Lung (tissue), 12 donors: ENCODE results near the gene ZDHHC8. TPM values are rescaled to one million over a fixed set of nuclear protein-coding genes. Genes with fewer than 3 reads are reported as not detected.
A peak's percentile ranks its signal among the peaks of the same experiment; 100 is the strongest.

Experiments used
- ATAC-seq: fragments of 200-7000 bp; cut with Tn5 transposase; one replicate; pipeline ENCODE4 v1.9.1; 2020; ENCODE audit warnings: moderate number of reproducible peaks; ENCODE audit not compliant: insufficient read depth, low FRiP score
- DNase-seq, 3 donors: peaks; one replicate each; pipeline ENCODE4 v3.0.0-alpha.2; 2013 to 2017
- H3K27ac ChIP-seq, 2 donors: one replicate each; pipeline ENCODE4 v1.5.1; 2013; ENCODE audit warnings: mild to moderate bottlenecking in 2 of 2, moderate library complexity in 2 of 2, control low read depth in 1 of 2, inconsistent platforms in 1 of 2, low read depth in 1 of 2, low read length in 1 of 2
- H3K27me3 ChIP-seq, 3 donors: one replicate each; pipeline ENCODE4 v1.5.1; 2013; ENCODE audit warnings: low read length in 2 of 3; ENCODE audit not compliant: control insufficient read depth in 3 of 3, insufficient read depth in 3 of 3
- H3K36me3 ChIP-seq, 4 donors: one replicate each; pipeline ENCODE4 v1.5.1; 2013; ENCODE audit warnings: low read length in 4 of 4, mild to moderate bottlenecking in 1 of 4, moderate library complexity in 1 of 4; ENCODE audit not compliant: control insufficient read depth in 4 of 4, insufficient read depth in 4 of 4
- H3K4me1 ChIP-seq, 5 donors: one replicate each; pipeline ENCODE4 v1.5.1; 2013; ENCODE audit warnings: low read length in 5 of 5, mild to moderate bottlenecking in 2 of 5, moderate library complexity in 1 of 5; ENCODE audit not compliant: control insufficient read depth in 5 of 5, insufficient read depth in 5 of 5
- H3K4me3 ChIP-seq: one replicate; pipeline ENCODE4 v1.5.1; 2013; ENCODE audit warnings: mild to moderate bottlenecking, control low read depth, moderate library complexity
- H3K9ac ChIP-seq, 2 donors: one replicate each; pipeline ENCODE4 v1.5.1; 2013; ENCODE audit warnings: low read length in 2 of 2, control low read depth in 1 of 2; ENCODE audit not compliant: insufficient read depth in 1 of 2
- H3K9me3 ChIP-seq, 4 donors: one replicate each; pipeline ENCODE4 v1.5.1; 2013; ENCODE audit warnings: low read length in 3 of 4, mild to moderate bottlenecking in 1 of 4, moderate library complexity in 1 of 4; ENCODE audit not compliant: control insufficient read depth in 4 of 4, insufficient read depth in 3 of 4
- WGBS, 2 donors: extraction: QIAGEN DNeasy Blood & Tissue Kit; methylation state at CpG; one replicate each; pipeline ENCODE4 v1.1.7; 2013; 5-methylcytosine and 5-hydroxymethylcytosine counted together
- polyA plus RNA-seq, 2 donors: library from polyadenylated mRNA; stranded (reverse); fragments of 200-250 nt; gene quantifications; one replicate each; pipeline ENCODE4 v1.2.1, GENCODE V29; 2013
- total RNA-seq, 2 donors: library from RNA; depleted of rRNA in 1 of 2; stranded (reverse); fragments of >200 nt in 1 of 2; gene quantifications; one replicate each; pipeline ENCODE4 v1.2.1, GENCODE V29; 2014 to 2021
- TF ChIP-seq, protein P1 (sequence below): IDR thresholded peaks from 2 replicates; pipeline ENCODE4 v1.5.1; 2012; ENCODE audit warnings: mild to moderate bottlenecking; ENCODE audit errors: control extremely low read depth, extremely low read depth
- donor health status: control.
- donor health status: control.
- donor health status: Bipolar disorder and iron deficiency.
- donor health status: healthy.
- donor health status: DM: yes; HTN: yes; CAD: no.

The ZDHHC8 gene
- total and polyA plus RNA-seq, 4 donors: 28.4 to 75.1 (median 35.5) TPM

DNA sequence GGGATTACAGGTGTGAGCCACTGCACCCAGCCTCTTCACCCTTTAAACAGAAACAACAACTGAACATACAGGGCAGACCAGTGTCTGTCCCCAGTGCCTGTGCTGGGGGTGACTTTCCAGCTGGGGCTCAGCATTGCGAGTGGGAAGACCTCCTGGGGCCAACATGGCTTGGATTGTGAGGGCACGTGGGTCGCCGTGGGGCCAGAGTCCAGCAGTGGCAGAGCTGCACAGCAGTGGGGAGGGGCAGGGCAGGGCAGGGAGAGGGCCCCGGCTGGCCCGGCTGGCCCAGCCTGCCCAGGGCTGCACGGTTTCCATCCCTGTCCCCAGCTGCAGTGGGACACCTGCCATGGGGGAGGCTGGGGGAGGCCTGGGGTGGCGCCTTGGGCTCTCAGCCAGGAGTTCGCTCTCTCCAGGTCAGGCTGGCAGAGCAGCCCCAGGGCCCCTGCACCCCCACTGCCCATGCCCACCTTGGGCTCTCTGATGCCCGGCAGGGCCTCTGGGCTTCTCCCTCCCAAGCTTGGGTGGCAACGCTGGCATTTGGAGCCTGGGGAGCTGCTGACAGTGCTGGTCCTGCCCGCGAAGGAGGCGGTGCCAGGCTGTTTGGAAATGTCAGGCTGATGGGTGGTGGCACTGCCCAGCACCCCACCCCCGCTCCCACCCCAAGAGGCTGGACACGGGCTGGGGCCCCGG lies 49.7 kb downstream of the ZDHHC8 start:
- ATAC-seq: no peak
- 73 to 87% methylated on average over 15 to 17 of the region's 17 CpGs for whole genome bisulfite sequencing, 2 donors

DNA sequence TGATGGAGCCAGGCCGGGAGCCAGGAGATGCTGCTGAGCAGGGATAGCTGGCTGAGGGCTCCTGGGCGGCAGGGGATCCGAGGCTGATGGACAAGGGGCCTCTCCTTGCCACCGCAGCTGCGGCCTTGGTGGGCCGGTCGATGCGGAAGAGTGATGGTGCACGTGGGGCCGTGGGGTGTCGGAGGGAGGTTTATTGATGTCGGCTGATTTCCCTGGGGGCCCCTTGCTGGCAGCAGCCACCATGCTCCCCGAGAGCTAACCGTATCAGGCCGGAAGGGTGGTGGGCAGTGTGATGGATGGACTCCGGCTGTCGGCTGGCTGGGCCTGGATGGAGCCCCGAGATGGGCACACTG lies 50.3 kb downstream of the ZDHHC8 start:
- DNase-seq (peak in 1 of 3 donors; percentile 9), ATAC-seq (no peak)
- H3K27me3 ChIP-seq: no peaks in the 10 kb centered on the region
- no peaks in the 10 kb centered on the region for H3K36me3 ChIP-seq
- WGBS, 2 donors: 86 to 96% methylated on average over 18 of the region's 18 CpGs
- no peak overlapping the region for H3K4me3 ChIP-seq
- TF ChIP-seq, protein P1, sequence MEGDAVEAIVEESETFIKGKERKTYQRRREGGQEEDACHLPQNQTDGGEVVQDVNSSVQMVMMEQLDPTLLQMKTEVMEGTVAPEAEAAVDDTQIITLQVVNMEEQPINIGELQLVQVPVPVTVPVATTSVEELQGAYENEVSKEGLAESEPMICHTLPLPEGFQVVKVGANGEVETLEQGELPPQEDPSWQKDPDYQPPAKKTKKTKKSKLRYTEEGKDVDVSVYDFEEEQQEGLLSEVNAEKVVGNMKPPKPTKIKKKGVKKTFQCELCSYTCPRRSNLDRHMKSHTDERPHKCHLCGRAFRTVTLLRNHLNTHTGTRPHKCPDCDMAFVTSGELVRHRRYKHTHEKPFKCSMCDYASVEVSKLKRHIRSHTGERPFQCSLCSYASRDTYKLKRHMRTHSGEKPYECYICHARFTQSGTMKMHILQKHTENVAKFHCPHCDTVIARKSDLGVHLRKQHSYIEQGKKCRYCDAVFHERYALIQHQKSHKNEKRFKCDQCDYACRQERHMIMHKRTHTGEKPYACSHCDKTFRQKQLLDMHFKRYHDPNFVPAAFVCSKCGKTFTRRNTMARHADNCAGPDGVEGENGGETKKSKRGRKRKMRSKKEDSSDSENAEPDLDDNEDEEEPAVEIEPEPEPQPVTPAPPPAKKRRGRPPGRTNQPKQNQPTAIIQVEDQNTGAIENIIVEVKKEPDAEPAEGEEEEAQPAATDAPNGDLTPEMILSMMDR: no peak
- H3K9ac ChIP-seq: no peak overlapping the region
- H3K27ac ChIP-seq: no peak overlapping the region
- H3K9me3 ChIP-seq: no peaks in the 10 kb centered on the region
- H3K4me1 ChIP-seq: no peaks in the 10 kb centered on the region

More for the DNA sequence above, 49.7 kb downstream of the ZDHHC8 start:
- Histone ChIP-seq H3K27me3 (no peaks in the 10 kb centered on the region), H3K4me3 (no peak overlapping the region), H3K4me1 (no peaks in the 10 kb centered on the region), H3K36me3 (no peaks in the 10 kb centered on the region), H3K9me3 (no peaks in the 10 kb centered on the region), H3K27ac (no peak overlapping the region), H3K9ac (no peak overlapping the region)
- no peak for DNase-seq
- TF ChIP-seq, protein P1: no peak

DNA sequence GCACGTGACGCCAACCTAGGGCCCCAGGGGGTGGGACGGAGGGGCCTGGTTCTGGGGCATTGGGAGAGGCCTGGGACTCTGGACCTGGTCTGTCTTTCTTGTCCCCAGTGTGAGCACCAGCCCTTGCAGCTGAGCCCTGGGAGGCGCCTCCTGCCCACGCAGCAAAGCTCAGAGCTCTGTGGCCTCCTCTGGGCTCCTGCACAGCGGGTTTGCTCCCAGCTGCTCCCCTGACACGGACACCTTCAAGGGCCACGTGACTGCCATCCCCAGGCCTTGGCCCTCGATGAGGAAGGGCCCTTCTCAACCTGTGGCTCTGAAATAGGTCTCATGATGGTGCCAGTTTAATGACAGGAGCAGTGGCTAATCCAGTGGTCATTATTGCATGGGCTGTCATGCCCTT lies 50.8 kb downstream of the ZDHHC8 start:
- ATAC-seq: no peak
- H3K4me1 ChIP-seq: no peaks in the 10 kb centered on the region
- H3K36me3 ChIP-seq: no peaks in the 10 kb centered on the region
- TF ChIP-seq, protein P1: no peak
- no peaks in the 10 kb centered on the region for H3K9me3 ChIP-seq
- no peaks in the 10 kb centered on the region for H3K27me3 ChIP-seq
- no peak for DNase-seq
- H3K9ac ChIP-seq: no peak overlapping the region
- 80 to 96% methylated on average over 8 to 9 of the region's 9 CpGs for WGBS, 2 donors
- no peak overlapping the region for H3K4me3 ChIP-seq
- H3K27ac ChIP-seq: no peak overlapping the region

DNA sequence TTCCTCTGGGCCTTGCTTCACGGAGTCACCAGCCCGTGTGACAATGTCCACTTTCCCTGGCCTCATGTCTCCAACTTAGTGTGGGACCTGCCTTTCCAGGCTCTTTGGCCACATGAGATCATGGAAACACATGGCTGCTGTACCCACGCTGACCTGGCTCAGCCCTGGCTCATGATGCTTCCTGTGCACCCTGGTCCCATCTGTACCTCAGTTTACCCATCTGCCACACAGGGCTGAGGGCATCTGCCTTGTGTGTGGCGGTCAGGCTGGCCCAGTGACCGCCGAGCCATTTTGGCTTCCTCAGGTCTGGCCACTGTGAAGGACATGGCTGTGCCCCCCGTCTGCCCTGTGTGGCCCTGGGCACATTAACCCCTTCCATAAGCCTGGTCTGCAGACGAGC lies 51.5 kb downstream of the ZDHHC8 start:
- Histone ChIP-seq H3K27ac (no peak overlapping the region), H3K9ac (no peak overlapping the region), H3K4me3 (no peak overlapping the region), H3K4me1 (no peaks in the 10 kb centered on the region), H3K9me3 (no peaks in the 10 kb centered on the region), H3K27me3 (no peaks in the 10 kb centered on the region), H3K36me3 (no peaks in the 10 kb centered on the region)
- TF ChIP-seq, protein P1: no peak
- DNase-seq: no peak
- ATAC-seq: no peak
- 92 to 95% methylated on average over 8 of the region's 8 CpGs for WGBS, 2 donors
